HepG2 (cell line): ENCODE results near the gene PTPRM. TPM values are rescaled to one million over a fixed set of nuclear protein-coding genes. Genes with fewer than 3 reads are reported as not detected.

Source experiments
- ATAC-seq: fragments of 200-7000 bp; cut with Tn5 transposase; 3 replicates; pipeline ENCODE4 v1.9.1; 2020; ENCODE audit warnings: mild to moderate bottlenecking, moderate library complexity
- BruUV-seq: library from RNA; stranded (reverse); fragments of 400-500 nt; replicated peaks from 2 replicates; lab custom pipeline; 2021; lab: Mats Ljungman, UMichigan
- CTCF ChIA-PET: fragments of 300-600 bp; formaldehyde crosslinking; extraction: SDS; loops from one replicate; lab custom pipeline; 2021; ENCODE audit warnings: low total read pairs, inconsistent platforms, low intra/inter-chr PET ratio; lab: Yijun Ruan, JAX
- POLR2A ChIA-PET: fragments of 350-600 bp; sonication (Branson Sonifier 250); formaldehyde crosslinking; loops from one replicate; lab custom pipeline; 2020; ENCODE audit warnings: antibody characterized with exemption, inconsistent platforms; lab: Yijun Ruan, JAX
- DNase-seq: peaks from one replicate; pipeline ENCODE4 v3.0.0-alpha.2; 2015; ENCODE audit warnings: low spot score
- FAIRE-seq: peaks from 3 replicates; lab custom pipeline; 2011; peaks lifted over from hg19 to GRCh38; lab: Jason Lieb, UNC
- H2AFZ ChIP-seq: one replicate; pipeline ENCODE4 v1.6.1; 2011; ENCODE audit warnings: low read length, inconsistent platforms
- H3K27ac ChIP-seq: fragments of 300-600 bp; 3 replicates; pipeline ENCODE4 v1.8.0; 2011; ENCODE audit warnings: mixed run types, mild to moderate bottlenecking, mixed read lengths, low read length, inconsistent platforms; ENCODE audit not compliant: insufficient read depth; ENCODE audit errors: extremely low read length
- H3K27me3 ChIP-seq, 2 experiments: fragments of 200-600 bp in 1 of 2; 2 replicates in 1 of 2; 3 replicates in 1 of 2; pipeline versions ENCODE4 v1.6.0 to v1.8.0; 2011; ENCODE audit warnings: low read length in 2 of 2, mild to moderate bottlenecking in 2 of 2, moderate library complexity in 2 of 2, inconsistent platforms in 1 of 2; ENCODE audit not compliant: insufficient read depth in 2 of 2, control insufficient read depth in 1 of 2
- H3K36me3 ChIP-seq, 2 experiments: fragments of 200-600 bp in 1 of 2; replicated peaks in 1 of 2; 2 replicates in 1 of 2; 3 replicates in 1 of 2; pipeline versions ENCODE4 v1.5.1 to v1.8.0; 2011; ENCODE audit warnings: low read length in 2 of 2, inconsistent platforms in 1 of 2; ENCODE audit not compliant: insufficient read depth in 2 of 2, control insufficient read depth in 1 of 2
- H3K4me1 ChIP-seq: 2 replicates; pipeline ENCODE4 v1.5.1; 2012; ENCODE audit warnings: low read length, inconsistent platforms; ENCODE audit not compliant: insufficient read depth
- H3K4me2 ChIP-seq: 2 replicates; pipeline ENCODE4 v1.6.0; 2011; ENCODE audit warnings: low read depth, low read length, inconsistent platforms
- H3K4me3 ChIP-seq, 3 experiments: fragments of 200-600 bp in 1 of 3; sonication (generic), shearing (Covaris generic) in 1 of 3; replicated peaks in 1 of 3; 2 replicates each; pipeline ENCODE4 v1.5.1; 2011 to 2016; ENCODE audit warnings: low read length in 3 of 3, inconsistent platforms in 2 of 3, low read depth in 2 of 3, mild to moderate bottlenecking in 2 of 3, control low read depth in 1 of 3, mixed read lengths in 1 of 3; ENCODE audit not compliant: insufficient read depth in 1 of 3
- H3K79me2 ChIP-seq: one replicate; pipeline ENCODE4 v1.6.1; 2011; ENCODE audit warnings: low read length, inconsistent platforms; ENCODE audit not compliant: insufficient read depth
- H3K9ac ChIP-seq: 2 replicates; pipeline ENCODE4 v1.6.0; 2011; ENCODE audit warnings: mild to moderate bottlenecking, low read depth, low read length, inconsistent platforms; ENCODE audit not compliant: insufficient read depth
- H3K9me3 ChIP-seq: 2 replicates; pipeline ENCODE4 v1.5.1; 2012; ENCODE audit warnings: mild to moderate bottlenecking, low read length
- H4K20me1 ChIP-seq: 2 replicates; pipeline ENCODE4 v1.6.0; 2011; ENCODE audit warnings: inconsistent platforms, mild to moderate bottlenecking, low read length, moderate library complexity; ENCODE audit not compliant: insufficient read depth
- DRAP1 ChIP-seq: IDR thresholded peaks from 2 replicates; pipeline ENCODE4 v1.6.1; 2016; ENCODE audit warnings: missing genetic modification reagents, missing compliant biosample characterization
- EHMT2 ChIP-seq: fragments of 200-600 bp; sonication (generic); IDR thresholded peaks from 2 replicates; pipeline ENCODE4 v1.7.0; 2017; ENCODE audit warnings: antibody characterized with exemption, low read depth, low read length, borderline replicate concordance
- ELF3 ChIP-seq: IDR thresholded peaks from 2 replicates; pipeline ENCODE4 v1.6.1; 2016; ENCODE audit warnings: missing genetic modification reagents, missing compliant biosample characterization
- GMEB2 ChIP-seq: IDR thresholded peaks from 2 replicates; pipeline ENCODE4 v1.6.1; 2016; ENCODE audit warnings: missing biosample characterization, missing genetic modification reagents, low read depth
- KDM2A ChIP-seq: sonication (generic); formaldehyde crosslinking; IDR thresholded peaks from 2 replicates; pipeline ENCODE4 v1.4.0; 2020; ENCODE audit warnings: low read depth, missing genetic modification reagents, borderline replicate concordance
- NFATC3 ChIP-seq: sonication (generic); formaldehyde crosslinking; IDR thresholded peaks from 2 replicates; pipeline ENCODE4 v1.5.1; 2020; ENCODE audit warnings: mild to moderate bottlenecking, missing genetic modification reagents
- NR0B2 ChIP-seq: sonication (generic); formaldehyde crosslinking; IDR thresholded peaks from 2 replicates; pipeline ENCODE4 v1.4.0; 2020; ENCODE audit warnings: mild to moderate bottlenecking, missing genetic modification reagents
- SMARCE1 ChIP-seq: fragments of 450-650 bp; IDR thresholded peaks from 2 replicates; pipeline ENCODE4 v1.6.1; 2017; ENCODE audit warnings: borderline replicate concordance
- SNAPC4 ChIP-seq: sonication (generic); formaldehyde crosslinking; IDR thresholded peaks from 2 replicates; pipeline ENCODE4 v1.4.0; 2020; ENCODE audit warnings: mild to moderate bottlenecking, missing genetic modification reagents
- U2AF1 ChIP-seq: fragments of 200-400 bp; formaldehyde crosslinking; optimal IDR thresholded peaks from 2 replicates; pipeline ENCODE3; 2017; ENCODE audit warnings: mild to moderate bottlenecking, low read depth, low read length
- ZMAT3 ChIP-seq: sonication (generic); formaldehyde crosslinking; conservative IDR thresholded peaks from 2 replicates; pipeline ENCODE4 v1.7.0; 2021; ENCODE audit warnings: missing genetic modification reagents
- ZNF160 ChIP-seq: sonication (generic); formaldehyde crosslinking; IDR thresholded peaks from 2 replicates; pipeline ENCODE4 v1.8.0; 2022; ENCODE audit warnings: mild to moderate bottlenecking, inconsistent platforms, missing genetic modification reagents
- ZNF335 ChIP-seq: sonication (generic); formaldehyde crosslinking; IDR thresholded peaks from 2 replicates; pipeline ENCODE4 v1.4.0; 2020; ENCODE audit warnings: missing genetic modification reagents
- ZNF891 ChIP-seq: sonication (generic); formaldehyde crosslinking; IDR thresholded peaks from 2 replicates; pipeline ENCODE4 v1.5.0; 2020; ENCODE audit warnings: mild to moderate bottlenecking, missing genetic modification reagents
- WGBS: methylation state at CpG from one replicate; pipeline ENCODE4 v1.1.6; 2017; ENCODE audit warnings: low lambda C conversion rate; 5-methylcytosine and 5-hydroxymethylcytosine counted together
- in situ Hi-C: cut with HindIII; loops from 2 replicates; pipeline ENCODE4 v1.10.0; 2017; ENCODE audit warnings: low pct_unique_long_range_greater_than_20kb; ENCODE audit not compliant: extremely low pct_ligation_motif_present
- intact Hi-C: fragments of 100-400 bp; cut with micrococcal nuclease; formaldehyde crosslinking; loops from one replicate; pipeline ENCODE4 v1.10.0; 2022; ENCODE audit not compliant: unreplicated experiment
- polyA plus RNA-seq, 8 experiments: library from polyadenylated mRNA; depleted of rRNA in 3 of 8; stranded (reverse) in 7 of 8; unstranded in 1 of 8; fragments of >200 nt; fragmentation: Illumina TruSeq in 4 of 8; extraction: Trizol in 4 of 8; gene quantifications; 2 replicates each; pipeline versions ENCODE4 v1.2.1 to v1.2.3, GENCODE V29; 2011 to 2016; ENCODE audit warnings: low read depth in 4 of 8, missing spikeins in 1 of 8, mixed read lengths in 1 of 8; ENCODE audit not compliant: insufficient read depth in 1 of 8
- total RNA-seq, 5 experiments: library from RNA; depleted of rRNA; stranded (reverse); fragments of >200 nt; fragmentation: Illumina TruSeq; extraction: Trizol; gene quantifications; 2 replicates each; pipeline ENCODE4 v1.2.3, GENCODE V29; 2016; ENCODE audit warnings: low read depth in 1 of 5

The PTPRM gene
- total and polyA plus RNA-seq, 2 of the 13 experiments (the other 11 are each of a cell fraction or from before 2014, with no cell fraction given) = 12.6 to 108 TPM

GRCh38 chr18:8196238-8196637, 629.1 kb downstream of the PTPRM start:
- in situ Hi-C loops (no loop called here), intact Hi-C loops (no loop called here)
- Histone ChIP-seq H2AFZ (no peak overlapping the region), H3K4me1 (no peaks in the 10 kb centered on the region), H3K4me3 (no peak overlapping the region), H3K36me3 (no peaks in the 10 kb centered on the region), H3K4me2 (no peak overlapping the region), H3K27ac (no peak overlapping the region), H4K20me1 (no peaks in the 10 kb centered on the region), H3K9ac (no peak overlapping the region), H3K9me3 (no peaks in the 10 kb centered on the region), H3K79me2 (no peaks in the 10 kb centered on the region), H3K27me3 (no peaks in the 10 kb centered on the region)
- 84% methylated on average over 4 of the region's 4 CpGs for WGBS
- no TSS peak for BruUV-seq
- TF ChIP-seq KDM2A = no peak
- no peak for TF ChIP-seq DRAP1 (CRISPR knock-in tag)
- no peak for TF ChIP-seq SMARCE1
- TF ChIP-seq ELF3 (CRISPR knock-in tag) = no peak
- no peak for TF ChIP-seq ZNF160
- TF ChIP-seq U2AF1 = no peak
- no peak for TF ChIP-seq NR0B2 (CRISPR knock-in tag)
- TF ChIP-seq NFATC3 = no peak
- TF ChIP-seq ZNF335 (CRISPR knock-in tag) = no peak
- FAIRE-seq = no peak
- no peak for ATAC-seq
- POLR2A ChIA-PET = no interaction called here
- DNase-seq = no peak
- CTCF ChIA-PET = no interaction called here

- no TSS peak for BruUV-seq
- in situ Hi-C loops = no loop called here
- CTCF ChIA-PET = no interaction called here
- TF ChIP-seq ZNF891 (CRISPR knock-in tag) (no peak), SNAPC4 (CRISPR knock-in tag) (no peak), GMEB2 (CRISPR knock-in tag) (no peak), EHMT2 (no peak), ZMAT3 (CRISPR knock-in tag) (no peak)
These were observed 630.4 kb downstream of the PTPRM start for GRCh38 chr18:8197499-8197898.

More at GRCh38 chr18:8197499-8197898, 630.4 kb downstream of the PTPRM start:
- FAIRE-seq = no peak
- no peak overlapping the region for H3K4me2 ChIP-seq
- intact Hi-C loops = no loop called here
- no peak for ATAC-seq
- no peaks in the 10 kb centered on the region for H3K79me2 ChIP-seq
- no peaks in the 10 kb centered on the region for H3K36me3 ChIP-seq
- 96% methylated on average over 5 of the region's 5 CpGs for WGBS
- no peak overlapping the region for H3K9ac ChIP-seq
- no peaks in the 10 kb centered on the region for H3K4me1 ChIP-seq
- no peak overlapping the region for H2AFZ ChIP-seq
- no peak overlapping the region for H3K27ac ChIP-seq
- no peaks in the 10 kb centered on the region for H3K27me3 ChIP-seq
- no peak overlapping the region for H3K4me3 ChIP-seq
- POLR2A ChIA-PET = no interaction called here
- DNase-seq = no peak
- no peaks in the 10 kb centered on the region for H4K20me1 ChIP-seq
- no peaks in the 10 kb centered on the region for H3K9me3 ChIP-seq
